HG03045 (cell line): ENCODE measurements around the gene ATRAID.
"Not testable (repeated sequence)": the region's sequence is repeated elsewhere in the genome, so short reads cannot be mapped to it uniquely, and the experiment has no call there.

Source experiments
- ATAC-seq: cut with Tn5 transposase; IDR thresholded peaks from one replicate; pipeline ENCODE4 v1.9.1; 2021; ENCODE audit warnings: mild to moderate bottlenecking, moderate library complexity; ENCODE audit not compliant: unreplicated experiment

ATRAID gene

DNA sequence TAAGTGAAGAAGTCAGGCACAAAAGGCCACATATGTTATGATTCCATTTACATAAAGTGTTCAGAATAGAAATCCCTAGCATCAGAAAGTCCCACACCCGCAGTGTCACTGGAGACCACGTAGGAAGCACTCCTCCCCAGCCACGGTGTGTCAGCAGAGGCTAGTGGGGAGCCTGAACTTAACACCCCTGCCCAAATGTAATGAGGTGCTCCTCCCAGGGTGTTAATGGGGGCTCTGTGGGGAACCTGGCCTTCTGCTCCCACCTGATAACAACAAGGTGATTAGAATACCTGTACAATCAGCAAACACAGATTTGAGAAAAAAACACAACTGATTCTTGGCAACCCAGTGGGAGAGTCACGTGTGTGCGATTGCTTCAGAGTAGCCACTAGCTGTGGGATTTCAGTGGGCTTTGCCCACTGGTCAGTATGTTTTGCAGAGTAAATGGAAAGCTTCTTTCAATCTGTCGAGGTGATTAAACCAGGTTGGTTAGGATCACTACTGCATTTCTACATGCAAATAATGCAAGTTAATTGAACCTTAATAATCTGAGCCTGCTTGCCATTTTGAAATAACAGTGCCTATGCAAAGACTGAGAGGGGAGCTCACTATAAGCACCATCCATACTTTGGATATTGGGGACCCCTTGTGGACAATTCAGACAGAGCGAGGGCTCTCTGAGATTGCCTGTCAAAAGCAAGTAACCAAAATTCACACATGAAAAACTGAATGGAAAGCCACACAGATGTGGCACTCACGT, 20.6 kb upstream of the ATRAID start:
- ATAC-seq, result no peak

DNA sequence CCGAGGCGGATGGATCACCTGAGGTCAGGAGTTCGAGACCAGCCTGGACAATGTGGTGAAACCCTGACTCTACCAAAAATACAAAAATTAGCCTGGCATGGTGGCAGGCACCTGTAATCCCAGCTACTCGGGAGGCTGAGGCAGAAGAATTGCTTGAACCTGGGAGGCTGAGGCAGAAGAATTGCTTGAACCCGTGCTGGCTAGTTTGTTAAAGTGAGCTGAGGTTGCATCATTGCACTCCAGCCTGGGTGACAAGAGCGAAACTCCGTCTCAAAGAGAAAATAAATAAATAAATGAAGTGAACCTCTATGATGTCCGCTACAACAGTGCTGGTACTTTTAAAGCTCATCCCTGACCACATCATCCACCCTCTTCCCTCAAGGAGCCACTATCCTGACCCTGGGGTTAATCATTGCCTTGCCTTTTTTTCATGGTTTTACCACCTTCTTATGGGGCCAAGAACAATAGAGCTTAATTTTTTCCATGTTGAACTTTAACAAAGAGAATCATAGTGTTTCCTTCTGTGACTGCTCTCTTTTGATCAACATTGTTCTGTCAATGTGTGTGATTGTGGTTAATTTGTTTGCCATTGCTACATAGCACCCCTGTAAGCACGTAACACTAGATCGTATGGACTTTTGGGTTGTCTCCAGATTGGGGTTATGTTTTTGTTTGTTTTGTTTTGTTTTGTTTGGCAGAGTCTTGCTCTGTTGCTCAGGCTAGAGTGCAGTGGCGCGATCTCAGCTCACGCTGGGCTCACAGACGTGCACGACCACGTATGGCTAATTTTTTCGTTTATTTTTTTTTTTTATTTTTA, 17.1 kb upstream of the ATRAID start:
- ATAC-seq, result no peak

DNA sequence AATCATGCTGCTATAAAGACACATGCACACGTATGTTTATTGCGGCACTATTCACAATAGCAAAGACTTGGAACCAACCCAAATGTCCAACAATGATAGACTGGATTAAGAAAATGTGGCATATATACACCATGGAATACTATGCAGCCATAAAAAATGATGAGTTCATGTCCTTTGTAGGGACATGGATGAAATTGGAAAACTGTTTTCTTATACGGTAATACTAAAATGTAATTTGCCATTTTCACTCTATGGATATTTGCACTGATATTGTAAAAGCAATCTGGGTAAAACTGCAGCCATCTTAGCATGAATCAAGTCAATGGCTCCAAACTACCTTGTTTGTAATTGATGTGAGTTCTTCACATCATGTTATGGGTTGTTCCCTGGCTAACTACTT, 16.0 kb upstream of the ATRAID start:
- not testable (repeated sequence) for ATAC-seq

DNA sequence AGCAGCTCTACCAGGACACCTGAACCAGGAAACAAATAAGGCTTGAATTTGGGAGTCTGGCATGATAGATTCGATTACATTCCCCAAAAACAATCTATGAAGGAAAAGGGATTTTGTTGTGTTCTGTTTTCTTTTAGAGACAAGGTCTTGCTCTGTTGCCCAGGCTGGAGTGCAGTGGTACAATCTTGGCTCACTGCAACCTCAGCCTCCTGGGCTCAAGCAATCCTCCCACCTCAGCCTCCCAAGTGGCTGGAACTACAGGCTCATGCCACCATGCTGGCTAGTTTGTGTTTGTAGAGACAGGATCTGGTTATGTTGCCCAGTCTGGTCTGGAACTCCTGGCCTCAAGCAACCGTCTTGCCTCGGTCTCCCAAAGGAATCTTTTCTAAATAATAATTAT, 13.8 kb upstream of the ATRAID start:
- not testable (repeated sequence) for ATAC-seq

DNA sequence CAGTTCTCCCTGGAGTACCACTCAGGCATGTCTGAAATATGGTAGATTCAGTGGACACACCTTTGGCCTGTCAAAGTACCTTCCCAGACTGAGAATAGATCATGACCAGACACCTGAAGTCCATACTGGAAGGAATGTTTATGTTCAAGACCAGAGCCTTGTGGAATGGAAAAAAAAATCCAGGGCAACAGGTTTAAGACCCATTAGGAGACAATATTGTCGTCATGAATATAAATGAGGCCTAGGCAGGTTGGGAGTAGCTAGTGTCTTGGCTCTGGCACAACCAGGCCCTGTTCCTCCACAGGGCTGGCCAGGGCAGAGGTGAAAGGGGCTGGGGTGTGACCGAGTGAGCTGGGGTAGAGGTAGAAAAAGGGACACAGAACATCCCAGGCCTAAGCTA, 13.2 kb upstream of the ATRAID start:
- no peak for ATAC-seq

DNA sequence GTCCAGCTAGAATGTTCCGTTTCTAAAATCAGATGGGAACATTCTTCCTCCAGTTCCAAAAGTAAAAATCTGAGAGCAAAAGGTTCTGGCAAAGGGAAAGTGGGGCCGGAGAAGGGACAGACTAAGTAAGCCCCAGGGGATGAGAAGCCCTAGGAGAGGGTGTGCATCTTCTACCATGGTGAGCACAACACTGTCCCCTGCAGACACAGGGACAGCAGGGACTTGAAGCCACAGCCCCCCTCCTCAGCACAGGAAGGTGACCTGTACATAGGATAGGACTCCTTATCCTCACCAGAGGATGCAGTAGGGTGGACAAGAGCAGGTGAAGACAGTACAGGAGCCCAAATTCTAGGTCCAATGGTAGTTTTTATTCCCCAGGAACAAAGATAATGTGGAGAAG, 12.6 kb upstream of the ATRAID start:
- ATAC-seq, result no peak

DNA sequence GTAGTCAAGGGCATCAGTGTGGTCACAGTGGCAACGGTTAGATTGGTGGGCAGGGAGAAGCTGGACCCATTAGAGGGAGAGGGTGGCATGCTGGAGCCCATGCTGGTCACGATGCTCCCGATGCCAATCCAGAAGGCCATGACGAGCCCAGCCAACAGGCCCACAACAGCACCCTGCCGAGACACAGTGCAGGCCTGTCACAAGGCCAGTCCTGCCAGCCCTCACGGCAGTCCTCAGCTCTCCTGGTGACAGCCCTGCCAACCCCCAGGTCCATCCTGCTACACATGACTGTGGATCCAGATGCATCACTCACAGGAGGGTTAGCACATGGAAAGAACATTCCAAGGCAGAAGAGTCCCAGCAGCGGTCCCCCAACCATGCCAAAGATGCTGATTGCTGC, 10.2 kb upstream of the ATRAID start:
- no peak for ATAC-seq

DNA sequence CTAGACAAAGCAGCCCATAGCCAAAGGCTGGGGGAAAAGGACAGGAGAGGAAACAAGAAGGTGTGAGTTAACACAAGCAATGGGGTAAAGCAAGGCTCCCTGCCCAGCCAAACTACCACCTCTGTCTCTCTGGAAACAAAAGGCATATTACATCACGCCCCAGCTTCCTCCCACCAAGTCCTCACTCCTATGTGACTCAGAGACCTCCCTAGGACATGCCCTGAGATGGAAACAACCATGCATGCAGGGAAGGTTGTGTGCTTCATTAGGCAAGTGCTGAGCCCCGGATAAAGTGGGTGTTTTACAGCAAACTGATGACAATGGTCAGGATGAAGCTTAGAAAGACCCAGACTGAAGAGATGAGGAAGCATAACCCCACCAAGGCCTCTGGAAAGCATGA, 9.0 kb upstream of the ATRAID start:
- no peak for ATAC-seq

DNA sequence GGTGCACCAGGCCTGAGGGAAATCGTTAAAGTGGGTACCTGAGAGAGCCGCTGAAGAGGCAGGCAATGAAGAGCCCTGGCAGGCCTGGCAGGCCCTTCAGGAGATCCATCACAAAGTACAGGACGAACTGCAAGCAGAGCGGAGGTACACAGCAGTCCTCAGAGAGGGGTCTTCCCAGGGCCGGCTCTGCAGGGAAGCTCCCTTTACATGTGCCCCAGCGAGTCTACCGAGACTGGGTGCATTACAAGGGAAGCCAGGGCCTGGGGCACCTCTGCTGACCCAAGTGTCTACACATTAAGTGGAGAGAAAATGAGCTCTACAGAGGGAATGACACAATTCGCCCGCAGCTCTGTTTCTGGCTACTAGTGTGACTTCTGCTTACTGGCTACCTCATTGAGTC, 8.1 kb upstream of the ATRAID start:
- ATAC-seq, result no peak

DNA sequence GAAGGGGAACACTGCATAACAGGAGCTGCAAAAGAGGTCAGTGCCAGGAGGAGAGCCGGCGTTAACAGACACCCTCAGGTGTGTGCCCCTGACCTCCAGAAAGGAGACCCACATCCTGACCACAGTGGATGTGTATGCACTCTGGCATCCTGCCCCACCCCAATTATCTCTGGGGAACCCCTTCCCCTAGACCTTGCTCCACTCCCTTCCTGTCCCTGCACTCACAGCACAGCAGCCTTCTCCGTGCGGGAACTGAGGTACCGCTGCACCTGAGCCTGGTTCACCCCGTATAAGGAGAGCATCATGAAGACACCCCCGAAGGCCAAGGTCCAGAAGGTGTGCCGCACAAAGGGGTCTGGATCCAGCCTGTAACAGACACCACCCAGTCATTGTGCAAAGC, 7.3 kb upstream of the ATRAID start:
- ATAC-seq, result no peak

DNA sequence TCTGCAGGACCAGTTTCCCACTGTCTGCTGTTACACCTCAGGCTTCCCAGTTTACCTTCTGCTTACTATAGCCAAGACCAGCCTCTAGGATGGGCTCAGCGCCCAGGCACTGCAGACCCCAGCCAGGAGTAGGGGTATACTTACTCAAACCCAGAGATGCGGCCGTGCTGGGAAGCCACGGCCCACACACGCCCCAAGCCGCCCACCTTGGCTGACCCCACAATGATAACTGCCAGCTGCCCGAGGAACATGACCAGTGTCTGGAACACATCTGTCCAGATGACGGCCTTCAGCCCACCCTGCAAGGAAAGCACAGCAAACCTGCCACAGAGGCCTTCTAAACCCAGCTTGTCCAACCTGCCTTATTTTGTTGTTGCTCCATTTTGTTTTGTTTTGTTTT, 6.6 kb upstream of the ATRAID start:
- no peak for ATAC-seq

DNA sequence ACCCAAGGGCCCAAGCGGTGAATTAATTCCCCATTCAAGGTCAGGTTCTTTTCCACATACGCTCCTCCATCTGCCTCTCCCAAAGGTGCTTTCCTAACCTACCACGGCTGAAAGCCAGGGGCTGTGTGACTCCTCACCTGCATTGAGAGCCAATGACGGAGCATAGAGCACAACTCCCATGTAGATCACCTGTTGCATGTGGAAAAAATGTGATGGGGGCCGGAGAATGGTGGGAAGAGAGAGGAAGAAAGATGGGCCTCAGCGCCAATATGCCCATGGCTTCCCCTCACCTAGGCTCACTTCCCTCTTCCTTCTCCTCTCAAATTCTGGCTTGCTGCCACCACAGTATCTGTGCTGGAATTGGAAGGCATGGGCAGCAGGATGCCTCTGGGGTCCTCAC, 5.5 kb upstream of the ATRAID start:
- ATAC-seq, result no peak

DNA sequence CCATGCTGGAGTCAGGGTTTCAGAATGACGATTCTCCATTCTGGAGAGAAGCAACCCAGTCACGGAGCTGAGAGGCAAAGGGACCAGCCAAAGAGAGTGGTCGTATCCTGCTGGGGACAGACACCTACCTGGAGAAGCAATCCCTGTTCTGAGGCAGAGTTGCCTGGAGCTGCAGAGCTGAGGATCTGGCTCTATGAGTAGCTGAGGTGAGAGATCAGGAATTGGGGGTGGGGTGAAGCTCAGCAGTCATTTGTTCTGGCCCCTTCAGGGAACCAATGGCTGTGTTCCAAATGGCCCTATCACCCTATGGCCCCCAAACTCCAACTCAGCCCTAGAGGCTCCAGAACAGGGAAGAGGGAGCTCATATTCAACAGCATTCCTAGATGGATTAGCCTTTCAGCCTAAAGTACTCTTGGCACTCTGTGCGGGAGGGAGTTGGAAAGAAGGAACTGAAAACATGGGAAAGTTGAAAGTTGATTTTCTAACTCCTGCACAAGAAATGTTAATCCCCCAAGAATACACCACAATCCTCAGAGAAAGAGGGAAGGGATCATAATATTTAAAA, 3.3 kb upstream of the ATRAID start:
- no peak for ATAC-seq

DNA sequence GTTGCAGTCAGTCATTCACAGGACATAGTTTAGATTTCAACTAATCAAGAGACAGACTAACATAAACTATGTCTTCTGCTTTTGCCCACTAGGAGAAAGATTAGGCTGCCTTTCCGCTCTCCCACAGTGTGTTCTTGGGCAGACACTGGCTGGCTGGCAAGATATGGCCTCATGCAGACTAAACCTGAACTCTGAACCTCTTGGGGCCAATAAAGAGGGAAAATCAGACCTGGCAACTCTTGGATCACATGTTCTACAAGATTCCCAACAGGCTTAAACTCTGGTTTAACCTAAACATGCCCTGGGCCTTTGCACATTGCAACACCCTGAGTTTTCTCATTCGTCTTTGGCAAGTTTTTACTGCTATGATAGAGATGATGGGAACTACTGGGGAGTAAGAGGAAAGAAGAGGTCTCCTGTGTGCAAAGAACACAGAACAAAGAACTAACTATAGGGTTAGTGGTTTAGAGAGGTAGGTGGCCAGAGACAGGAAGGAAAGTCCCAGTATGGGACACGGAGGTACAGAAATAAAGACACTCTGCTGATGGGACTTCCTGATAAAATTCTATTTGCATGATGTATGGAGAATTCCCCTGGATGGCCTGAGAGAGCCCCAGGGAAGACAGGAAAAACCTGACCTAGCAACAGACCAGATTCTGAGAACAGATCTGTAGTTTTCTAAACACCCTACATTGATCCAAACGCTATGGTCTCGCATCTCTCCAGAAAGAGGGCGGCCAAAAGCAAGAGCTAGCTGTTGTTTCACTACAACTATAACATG, 2.0 kb upstream of the ATRAID start:
- no peak for ATAC-seq

DNA sequence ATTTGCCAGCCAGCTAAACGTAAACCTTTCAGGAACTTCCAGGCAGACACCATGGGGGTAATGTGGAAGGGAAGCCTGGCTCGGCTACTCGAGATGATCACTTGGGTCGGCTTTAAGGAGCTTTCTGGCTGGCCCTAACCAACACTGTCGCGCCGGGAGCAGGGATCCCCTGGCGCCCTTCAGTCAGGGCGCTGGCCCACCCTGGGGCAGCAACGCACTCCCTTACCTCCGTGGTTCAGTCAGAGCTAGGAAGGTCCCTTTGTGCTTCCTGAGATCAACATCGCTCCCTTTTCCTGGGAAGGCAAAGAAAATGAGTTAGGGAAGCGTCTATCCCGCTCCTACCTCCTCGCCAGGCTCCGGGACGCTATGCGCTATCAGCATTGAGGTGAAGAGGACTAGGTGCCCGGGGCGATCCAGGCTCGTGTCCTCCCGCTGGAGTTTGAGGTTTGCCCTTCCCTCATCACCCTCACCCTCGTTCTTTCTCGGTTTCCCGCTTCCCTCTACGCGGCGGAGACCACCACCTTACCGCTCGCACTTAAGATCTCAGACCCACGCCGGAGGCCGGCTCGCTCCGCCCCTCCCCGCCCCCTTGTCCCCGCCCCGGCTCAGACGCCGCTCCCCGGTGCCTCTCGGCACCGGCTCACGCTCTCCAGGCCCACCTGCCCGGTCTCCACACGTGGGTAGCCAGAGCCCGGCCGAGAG, 449 bp upstream of the ATRAID start:
- ATAC-seq, result peak; percentile 15

DNA sequence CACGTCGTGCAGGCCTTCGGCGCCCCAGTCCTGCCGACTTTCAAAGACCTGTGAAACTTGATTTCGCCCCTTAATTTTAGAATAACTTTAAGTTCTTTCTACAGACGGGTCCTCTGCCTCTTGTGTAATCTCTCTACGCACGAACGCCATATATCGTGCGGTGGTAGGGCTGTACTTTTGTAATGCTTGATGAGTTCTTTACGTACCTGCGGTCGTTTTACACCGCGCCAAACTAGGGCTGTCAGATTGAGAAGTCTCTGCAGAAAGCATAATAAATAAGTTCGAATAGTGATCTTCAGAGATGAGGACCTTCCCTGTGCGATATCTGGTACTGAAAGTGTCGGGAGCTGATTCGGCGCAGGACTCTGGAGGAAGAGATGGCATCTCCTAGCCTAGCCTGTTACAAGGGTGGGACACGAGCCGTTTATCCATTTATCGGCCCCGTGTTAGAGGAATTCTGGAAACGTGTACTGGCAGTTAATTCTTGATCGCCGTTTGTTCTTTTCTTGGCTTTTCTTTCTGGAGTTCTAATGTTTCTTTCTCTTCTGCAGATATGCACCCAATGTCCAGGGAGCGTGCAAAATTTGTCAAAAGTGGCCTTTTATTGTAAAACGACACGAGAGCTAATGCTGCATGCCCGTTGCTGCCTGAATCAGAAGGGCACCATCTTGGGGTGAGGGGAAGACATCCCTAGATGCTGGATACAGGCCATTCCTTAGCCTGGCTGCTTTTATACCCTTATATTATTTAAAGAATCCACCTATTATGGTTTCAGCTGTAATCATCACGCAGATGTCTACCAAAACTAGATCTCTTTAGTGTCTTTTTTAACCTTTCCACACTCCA, 1.0 kb downstream of the ATRAID start:
- ATAC-seq, result peak; percentile 7

DNA sequence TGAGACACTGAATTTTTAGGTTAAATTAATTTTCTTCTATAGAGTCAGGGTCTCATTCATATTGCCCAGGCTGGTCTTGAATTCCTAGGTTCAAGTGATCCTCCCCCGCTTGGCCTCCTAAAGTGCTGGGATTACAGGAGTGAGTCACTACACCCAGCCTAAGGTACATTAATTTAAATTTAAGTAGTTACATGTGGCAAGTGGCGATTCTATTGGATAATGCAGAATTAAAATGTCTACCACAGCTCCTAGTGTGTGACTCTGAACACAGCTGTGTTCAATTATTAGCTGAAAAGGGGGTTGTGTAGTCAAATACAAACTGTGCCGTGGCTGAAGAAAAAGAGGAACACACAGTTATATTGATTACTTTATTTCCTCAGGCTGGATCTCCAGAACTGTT, 3.1 kb downstream of the ATRAID start:
- no peak for ATAC-seq

DNA sequence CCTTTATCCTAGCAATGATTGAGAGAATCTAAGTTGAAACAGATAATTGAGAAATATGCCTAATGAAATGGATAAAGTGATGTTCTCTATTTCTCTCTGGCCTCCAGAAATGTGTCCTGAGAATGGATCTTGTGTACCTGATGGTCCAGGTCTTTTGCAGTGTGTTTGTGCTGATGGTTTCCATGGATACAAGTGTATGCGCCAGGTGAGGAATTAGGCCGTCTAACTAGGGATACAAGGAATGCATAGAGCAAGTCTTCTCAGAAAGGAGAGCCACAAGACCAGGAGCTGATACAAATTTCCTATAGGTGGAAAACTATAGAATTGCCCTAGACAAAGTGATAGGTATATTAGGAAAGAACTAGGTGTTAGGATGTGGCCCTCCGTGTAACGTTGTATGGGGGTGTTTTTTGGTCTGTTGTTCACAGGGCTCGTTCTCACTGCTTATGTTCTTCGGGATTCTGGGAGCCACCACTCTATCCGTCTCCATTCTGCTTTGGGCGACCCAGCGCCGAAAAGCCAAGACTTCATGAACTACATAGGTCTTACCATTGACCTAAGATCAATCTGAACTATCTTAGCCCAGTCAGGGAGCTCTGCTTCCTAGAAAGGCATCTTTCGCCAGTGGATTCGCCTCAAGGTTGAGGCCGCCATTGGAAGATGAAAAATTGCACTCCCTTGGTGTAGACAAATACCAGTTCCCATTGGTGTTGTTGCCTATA, 4.7 kb downstream of the ATRAID start:
- no peak for ATAC-seq
